ENCODE results near the gene TMEM178B. TPM values are rescaled to one million over a fixed set of nuclear protein-coding genes. Genes with fewer than 3 reads are reported as not detected.

TMEM178B gene
- total and polyA plus RNA-seq, 9 of the 15 experiments (the other 6 are each of a cell fraction or from before 2014, with no cell fraction given) = under 0.01 to 0.03 (median 0.01) TPM; not detected in 5

- ATAC-seq (no peak), DNase-seq (ENCODE audit: extremely low read depth in 1 of 4, low spot score in 3 of 4) (no peak), FAIRE-seq (no peak)
- intact Hi-C loops (cut with micrococcal nuclease) (no loop called here), in situ Hi-C loops (cut with MboI) (no loop called here)
- Histone ChIP-seq H3K4me3 (no peak overlapping the region), H3K9ac (ENCODE audit: insufficient read depth in 1 of 2, low read depth in 2 of 2, low read length in 2 of 2) (no peak overlapping the region), H3K9me3 (replicated peaks; ENCODE audit: control insufficient read depth, insufficient read depth, low read depth, low read length) (no peaks in the 10 kb centered on the region), H3K27me3 (ENCODE audit: control insufficient read depth in 2 of 2, insufficient read depth in 2 of 2, low read length in 2 of 2) (peaks cover 4 to 13% of the 10 kb centered on the region in 2 experiments; a peak in 4 of 5 replicates), H3K4me2 (ENCODE audit: insufficient read depth, low read length) (no peak overlapping the region), H4K20me1 (replicated peaks; ENCODE audit: control insufficient read depth, insufficient read depth, low read length) (no peaks in the 10 kb centered on the region), H3K36me3 (ENCODE audit: control insufficient read depth, insufficient read depth, low read length) (no peaks in the 10 kb centered on the region), H3K79me2 (ENCODE audit: control insufficient read depth, insufficient read depth, low read length) (no peaks in the 10 kb centered on the region), H2AFZ (ENCODE audit: low read depth, low read length) (no peak overlapping the region), H3K4me1 (replicated peaks in 1 of 2; ENCODE audit: control insufficient read depth in 2 of 2, insufficient read depth in 2 of 2, low read length in 2 of 2) (no peaks in the 10 kb centered on the region), H3K27ac (ENCODE audit: extremely low read depth, low read depth, low read length) (no peak overlapping the region), H3K9me1 (ENCODE audit: control insufficient read depth, insufficient read depth, low read length) (no peaks in the 10 kb centered on the region)
- 0% methylated on average over 3 of the region's 3 CpGs for WGBS (ENCODE audit: insufficient coverage, low coverage, missing lambda C conversion rate)
- ChIA-PET CTCF (ENCODE audit: low intra/inter-chr PET ratio) (no interaction called here), POLR2A (no interaction called here)
- BruUV-seq (replicated peaks) = no TSS peak
- TF ChIP-seq RFX5 (IDR thresholded peaks at IDR 0.05; ENCODE audit: low read depth, low read length) (no peak), CBFB (CRISPR knock-in tag; IDR thresholded peaks at IDR 0.05) (no peak), ZNF274 (IDR thresholded peaks at IDR 0.05; ENCODE audit: borderline replicate concordance, low read depth, low read length) (no peak), ZFPM2 (CRISPR knock-in tag; IDR thresholded peaks at IDR 0.05) (no peak), DLX4 (CRISPR knock-in tag; IDR thresholded peaks at IDR 0.05) (no peak), ZNF707 (CRISPR knock-in tag; conservative IDR thresholded peaks at IDR 0.05) (no peak), TAL1 (IDR thresholded peaks at IDR 0.05) (no peak)
- TF ChIP-seq, protein P1, sequence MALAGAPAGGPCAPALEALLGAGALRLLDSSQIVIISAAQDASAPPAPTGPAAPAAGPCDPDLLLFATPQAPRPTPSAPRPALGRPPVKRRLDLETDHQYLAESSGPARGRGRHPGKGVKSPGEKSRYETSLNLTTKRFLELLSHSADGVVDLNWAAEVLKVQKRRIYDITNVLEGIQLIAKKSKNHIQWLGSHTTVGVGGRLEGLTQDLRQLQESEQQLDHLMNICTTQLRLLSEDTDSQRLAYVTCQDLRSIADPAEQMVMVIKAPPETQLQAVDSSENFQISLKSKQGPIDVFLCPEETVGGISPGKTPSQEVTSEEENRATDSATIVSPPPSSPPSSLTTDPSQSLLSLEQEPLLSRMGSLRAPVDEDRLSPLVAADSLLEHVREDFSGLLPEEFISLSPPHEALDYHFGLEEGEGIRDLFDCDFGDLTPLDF (CRISPR knock-in tag; IDR thresholded peaks at IDR 0.05) = no peak
- TF ChIP-seq, protein P2, sequence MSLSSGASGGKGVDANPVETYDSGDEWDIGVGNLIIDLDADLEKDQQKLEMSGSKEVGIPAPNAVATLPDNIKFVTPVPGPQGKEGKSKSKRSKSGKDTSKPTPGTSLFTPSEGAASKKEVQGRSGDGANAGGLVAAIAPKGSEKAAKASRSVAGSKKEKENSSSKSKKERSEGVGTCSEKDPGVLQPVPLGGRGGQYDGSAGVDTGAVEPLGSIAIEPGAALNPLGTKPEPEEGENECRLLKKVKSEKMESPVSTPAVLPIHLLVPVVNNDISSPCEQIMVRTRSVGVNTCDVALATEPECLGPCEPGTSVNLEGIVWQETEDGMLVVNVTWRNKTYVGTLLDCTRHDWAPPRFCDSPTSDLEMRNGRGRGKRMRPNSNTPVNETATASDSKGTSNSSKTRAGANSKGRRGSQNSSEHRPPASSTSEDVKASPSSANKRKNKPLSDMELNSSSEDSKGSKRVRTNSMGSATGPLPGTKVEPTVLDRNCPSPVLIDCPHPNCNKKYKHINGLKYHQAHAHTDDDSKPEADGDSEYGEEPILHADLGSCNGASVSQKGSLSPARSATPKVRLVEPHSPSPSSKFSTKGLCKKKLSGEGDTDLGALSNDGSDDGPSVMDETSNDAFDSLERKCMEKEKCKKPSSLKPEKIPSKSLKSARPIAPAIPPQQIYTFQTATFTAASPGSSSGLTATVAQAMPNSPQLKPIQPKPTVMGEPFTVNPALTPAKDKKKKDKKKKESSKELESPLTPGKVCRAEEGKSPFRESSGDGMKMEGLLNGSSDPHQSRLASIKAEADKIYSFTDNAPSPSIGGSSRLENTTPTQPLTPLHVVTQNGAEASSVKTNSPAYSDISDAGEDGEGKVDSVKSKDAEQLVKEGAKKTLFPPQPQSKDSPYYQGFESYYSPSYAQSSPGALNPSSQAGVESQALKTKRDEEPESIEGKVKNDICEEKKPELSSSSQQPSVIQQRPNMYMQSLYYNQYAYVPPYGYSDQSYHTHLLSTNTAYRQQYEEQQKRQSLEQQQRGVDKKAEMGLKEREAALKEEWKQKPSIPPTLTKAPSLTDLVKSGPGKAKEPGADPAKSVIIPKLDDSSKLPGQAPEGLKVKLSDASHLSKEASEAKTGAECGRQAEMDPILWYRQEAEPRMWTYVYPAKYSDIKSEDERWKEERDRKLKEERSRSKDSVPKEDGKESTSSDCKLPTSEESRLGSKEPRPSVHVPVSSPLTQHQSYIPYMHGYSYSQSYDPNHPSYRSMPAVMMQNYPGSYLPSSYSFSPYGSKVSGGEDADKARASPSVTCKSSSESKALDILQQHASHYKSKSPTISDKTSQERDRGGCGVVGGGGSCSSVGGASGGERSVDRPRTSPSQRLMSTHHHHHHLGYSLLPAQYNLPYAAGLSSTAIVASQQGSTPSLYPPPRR (CRISPR knock-in tag; IDR thresholded peaks at IDR 0.05; ENCODE audit: borderline replicate concordance) = no peak
- TF ChIP-seq, protein P3, sequence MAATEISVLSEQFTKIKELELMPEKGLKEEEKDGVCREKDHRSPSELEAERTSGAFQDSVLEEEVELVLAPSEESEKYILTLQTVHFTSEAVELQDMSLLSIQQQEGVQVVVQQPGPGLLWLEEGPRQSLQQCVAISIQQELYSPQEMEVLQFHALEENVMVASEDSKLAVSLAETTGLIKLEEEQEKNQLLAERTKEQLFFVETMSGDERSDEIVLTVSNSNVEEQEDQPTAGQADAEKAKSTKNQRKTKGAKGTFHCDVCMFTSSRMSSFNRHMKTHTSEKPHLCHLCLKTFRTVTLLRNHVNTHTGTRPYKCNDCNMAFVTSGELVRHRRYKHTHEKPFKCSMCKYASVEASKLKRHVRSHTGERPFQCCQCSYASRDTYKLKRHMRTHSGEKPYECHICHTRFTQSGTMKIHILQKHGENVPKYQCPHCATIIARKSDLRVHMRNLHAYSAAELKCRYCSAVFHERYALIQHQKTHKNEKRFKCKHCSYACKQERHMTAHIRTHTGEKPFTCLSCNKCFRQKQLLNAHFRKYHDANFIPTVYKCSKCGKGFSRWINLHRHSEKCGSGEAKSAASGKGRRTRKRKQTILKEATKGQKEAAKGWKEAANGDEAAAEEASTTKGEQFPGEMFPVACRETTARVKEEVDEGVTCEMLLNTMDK (IDR thresholded peaks at IDR 0.05; ENCODE audit: borderline replicate concordance, insufficient read depth, low read depth, low read length, poor library complexity, severe bottlenecking) = no peak
- TF ChIP-seq, protein P4, sequence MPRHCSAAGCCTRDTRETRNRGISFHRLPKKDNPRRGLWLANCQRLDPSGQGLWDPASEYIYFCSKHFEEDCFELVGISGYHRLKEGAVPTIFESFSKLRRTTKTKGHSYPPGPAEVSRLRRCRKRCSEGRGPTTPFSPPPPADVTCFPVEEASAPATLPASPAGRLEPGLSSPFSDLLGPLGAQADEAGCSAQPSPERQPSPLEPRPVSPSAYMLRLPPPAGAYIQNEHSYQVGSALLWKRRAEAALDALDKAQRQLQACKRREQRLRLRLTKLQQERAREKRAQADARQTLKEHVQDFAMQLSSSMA (CRISPR knock-in tag; IDR thresholded peaks at IDR 0.05) = no peak
- TF ChIP-seq, protein P5, sequence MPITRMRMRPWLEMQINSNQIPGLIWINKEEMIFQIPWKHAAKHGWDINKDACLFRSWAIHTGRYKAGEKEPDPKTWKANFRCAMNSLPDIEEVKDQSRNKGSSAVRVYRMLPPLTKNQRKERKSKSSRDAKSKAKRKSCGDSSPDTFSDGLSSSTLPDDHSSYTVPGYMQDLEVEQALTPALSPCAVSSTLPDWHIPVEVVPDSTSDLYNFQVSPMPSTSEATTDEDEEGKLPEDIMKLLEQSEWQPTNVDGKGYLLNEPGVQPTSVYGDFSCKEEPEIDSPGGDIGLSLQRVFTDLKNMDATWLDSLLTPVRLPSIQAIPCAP (CRISPR knock-in tag; IDR thresholded peaks at IDR 0.05; ENCODE audit: borderline replicate concordance) = no peak
These were observed 71.7 kb downstream of the TMEM178B start for GRCh38 chr7:141145630-141145982.
